WTC11 (cell line): ENCODE data around the gene REPS2. TPM values are rescaled to one million over a fixed set of nuclear protein-coding genes. Genes with fewer than 3 reads are reported as not detected.

ENCODE experiments used
- ATAC-seq: fragments of 200-7000 bp; cut with Tn5 transposase; 2 replicates; pipeline ENCODE4 v1.10.0; 2021; ENCODE audit warnings: mild to moderate bottlenecking, moderate library complexity
- CTCF ChIA-PET: fragments of 300-600 bp; sonication (Branson Sonifier 250); formaldehyde crosslinking; loops from one replicate; lab custom pipeline; 2021; ENCODE audit warnings: antibody characterized with exemption; lab: Charles Lee
- POLR2A ChIA-PET: fragments of 350-600 bp; sonication (Branson Sonifier 250); formaldehyde crosslinking; loops from one replicate; lab custom pipeline; 2021; ENCODE audit warnings: antibody characterized with exemption; lab: Charles Lee
- DNase-seq: peaks from one replicate; pipeline ENCODE4 v3.0.0; 2021; ENCODE audit warnings: low spot score
- H3K27ac Mint-ChIP-seq: 2 replicates; pipeline ENCODE4 v1.8.0; 2021; ENCODE audit warnings: mixed read lengths
- H3K27me3 Mint-ChIP-seq: 2 replicates; pipeline ENCODE4 v1.8.0; 2021; ENCODE audit warnings: low read depth, mild to moderate bottlenecking, moderate library complexity, mixed read lengths
- H3K36me3 Mint-ChIP-seq: 2 replicates; pipeline ENCODE4 v1.8.0; 2021; ENCODE audit warnings: mixed read lengths
- H3K4me1 Mint-ChIP-seq: 2 replicates; pipeline ENCODE4 v1.8.0; 2022; ENCODE audit warnings: mixed read lengths
- H3K4me3 Mint-ChIP-seq: 2 replicates; pipeline ENCODE4 v1.8.0; 2021; ENCODE audit warnings: mild to moderate bottlenecking, moderate library complexity, mixed read lengths
- H3K9me3 Mint-ChIP-seq: 2 replicates; pipeline ENCODE4 v1.8.0; 2021; ENCODE audit warnings: mixed read lengths
- CREM ChIP-seq: sonication (generic); formaldehyde crosslinking; IDR thresholded peaks from 2 replicates; pipeline ENCODE4 v1.8.1; 2022; ENCODE audit warnings: mild to moderate bottlenecking, missing genetic modification reagents, moderate library complexity
- HMGA2 ChIP-seq: fragments of 250-450 bp; sonication (Bioruptor Pico); IDR thresholded peaks from 2 replicates; pipeline ENCODE4 v1.4.0; 2021; ENCODE audit warnings: mild to moderate bottlenecking, moderate library complexity
- NR2C2 ChIP-seq: sonication (generic); formaldehyde crosslinking; IDR thresholded peaks from 2 replicates; pipeline ENCODE4 v1.8.0; 2022; ENCODE audit warnings: mild to moderate bottlenecking, missing genetic modification reagents
- TCF7 ChIP-seq: sonication (generic); formaldehyde crosslinking; IDR thresholded peaks from 2 replicates; pipeline ENCODE4 v1.8.0; 2022; ENCODE audit warnings: mild to moderate bottlenecking, low read depth, missing genetic modification reagents, moderate library complexity
- ZNF416 ChIP-seq: fragments of 250-450 bp; sonication (Bioruptor Pico); IDR thresholded peaks from 2 replicates; pipeline ENCODE4 v1.9.0; 2021; ENCODE audit warnings: mild to moderate bottlenecking, inconsistent platforms
- total RNA-seq: library from RNA; stranded (reverse); gene quantifications from 3 replicates; pipeline ENCODE4 v1.2.3, GENCODE V29; 2021
- TF ChIP-seq, protein P1 (sequence below): sonication (generic); formaldehyde crosslinking; IDR thresholded peaks from 2 replicates; pipeline ENCODE4 v1.8.1; 2023; ENCODE audit warnings: mild to moderate bottlenecking, missing genetic modification reagents, borderline replicate concordance
- TF ChIP-seq, protein P2 (sequence below): sonication (generic); formaldehyde crosslinking; IDR thresholded peaks from 2 replicates; pipeline ENCODE4 v1.8.0; 2022; ENCODE audit warnings: mild to moderate bottlenecking, missing genetic modification reagents
- TF ChIP-seq, protein P3 (sequence below): sonication (generic); formaldehyde crosslinking; IDR thresholded peaks from 2 replicates; pipeline ENCODE4 v1.8.1; 2022; ENCODE audit warnings: low read depth, missing genetic modification reagents, borderline replicate concordance
- TF ChIP-seq, protein P4 (sequence below): sonication (generic); formaldehyde crosslinking; IDR thresholded peaks from 2 replicates; pipeline ENCODE4 v1.8.1; 2023; ENCODE audit warnings: mild to moderate bottlenecking, moderate library complexity, missing genetic modification reagents
- TF ChIP-seq, protein P5 (sequence below): fragments of 250-450 bp; sonication (Bioruptor Pico); IDR thresholded peaks from 2 replicates; pipeline ENCODE4 v1.9.0; 2021; ENCODE audit warnings: mild to moderate bottlenecking
- TF ChIP-seq, protein P6 (sequence below): fragments of 250-450 bp; sonication (Bioruptor Pico); IDR thresholded peaks from 2 replicates; pipeline ENCODE4 v1.8.0; 2021; ENCODE audit warnings: mild to moderate bottlenecking
- TF ChIP-seq, protein P7 (sequence below): sonication (generic); formaldehyde crosslinking; IDR thresholded peaks from 2 replicates; pipeline ENCODE4 v1.8.0; 2022; ENCODE audit warnings: mild to moderate bottlenecking, missing genetic modification reagents
- TF ChIP-seq, protein P8 (sequence below): sonication (generic); formaldehyde crosslinking; IDR thresholded peaks from 2 replicates; pipeline ENCODE4 v1.8.1; 2023; ENCODE audit warnings: mild to moderate bottlenecking, missing genetic modification reagents, moderate library complexity

Gene REPS2
- total RNA-seq, 1 experiment from 2014 or later, result 2.2 TPM

DNA sequence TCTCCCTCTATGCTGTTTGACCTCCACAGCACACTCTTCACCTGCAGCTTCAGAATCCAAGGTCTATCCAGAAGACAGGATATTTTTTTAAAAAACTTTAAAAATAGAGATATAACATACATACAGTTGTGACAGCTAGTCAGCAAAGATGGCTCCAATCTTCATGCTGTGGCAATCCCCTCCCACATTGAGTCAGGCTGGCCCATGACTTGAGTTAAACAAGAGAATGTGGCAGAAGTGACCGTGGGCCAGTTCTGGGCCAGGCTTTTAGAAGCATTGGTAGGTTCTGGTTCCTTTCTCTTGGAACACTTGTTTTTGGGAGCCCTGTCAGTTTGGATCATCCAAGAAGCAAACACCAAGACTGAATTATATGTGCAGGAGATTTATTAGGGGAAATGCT lies 36.1 kb upstream of the REPS2 start:
- H3K27me3 Mint-ChIP-seq, result peaks cover 2% of the 10 kb centered on the region; the same call in 1 of the 2 replicates
- peaks cover 4% of the 10 kb centered on the region for H3K4me1 Mint-ChIP-seq
- H3K4me3 Mint-ChIP-seq, result no peak overlapping the region
- DNase-seq, result no peak
- POLR2A ChIA-PET, result no interaction called here
- TF ChIP-seq, protein P1, sequence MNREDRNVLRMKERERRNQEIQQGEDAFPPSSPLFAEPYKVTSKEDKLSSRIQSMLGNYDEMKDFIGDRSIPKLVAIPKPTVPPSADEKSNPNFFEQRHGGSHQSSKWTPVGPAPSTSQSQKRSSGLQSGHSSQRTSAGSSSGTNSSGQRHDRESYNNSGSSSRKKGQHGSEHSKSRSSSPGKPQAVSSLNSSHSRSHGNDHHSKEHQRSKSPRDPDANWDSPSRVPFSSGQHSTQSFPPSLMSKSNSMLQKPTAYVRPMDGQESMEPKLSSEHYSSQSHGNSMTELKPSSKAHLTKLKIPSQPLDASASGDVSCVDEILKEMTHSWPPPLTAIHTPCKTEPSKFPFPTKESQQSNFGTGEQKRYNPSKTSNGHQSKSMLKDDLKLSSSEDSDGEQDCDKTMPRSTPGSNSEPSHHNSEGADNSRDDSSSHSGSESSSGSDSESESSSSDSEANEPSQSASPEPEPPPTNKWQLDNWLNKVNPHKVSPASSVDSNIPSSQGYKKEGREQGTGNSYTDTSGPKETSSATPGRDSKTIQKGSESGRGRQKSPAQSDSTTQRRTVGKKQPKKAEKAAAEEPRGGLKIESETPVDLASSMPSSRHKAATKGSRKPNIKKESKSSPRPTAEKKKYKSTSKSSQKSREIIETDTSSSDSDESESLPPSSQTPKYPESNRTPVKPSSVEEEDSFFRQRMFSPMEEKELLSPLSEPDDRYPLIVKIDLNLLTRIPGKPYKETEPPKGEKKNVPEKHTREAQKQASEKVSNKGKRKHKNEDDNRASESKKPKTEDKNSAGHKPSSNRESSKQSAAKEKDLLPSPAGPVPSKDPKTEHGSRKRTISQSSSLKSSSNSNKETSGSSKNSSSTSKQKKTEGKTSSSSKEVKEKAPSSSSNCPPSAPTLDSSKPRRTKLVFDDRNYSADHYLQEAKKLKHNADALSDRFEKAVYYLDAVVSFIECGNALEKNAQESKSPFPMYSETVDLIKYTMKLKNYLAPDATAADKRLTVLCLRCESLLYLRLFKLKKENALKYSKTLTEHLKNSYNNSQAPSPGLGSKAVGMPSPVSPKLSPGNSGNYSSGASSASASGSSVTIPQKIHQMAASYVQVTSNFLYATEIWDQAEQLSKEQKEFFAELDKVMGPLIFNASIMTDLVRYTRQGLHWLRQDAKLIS, result no peak
- TF ChIP-seq, protein P2, sequence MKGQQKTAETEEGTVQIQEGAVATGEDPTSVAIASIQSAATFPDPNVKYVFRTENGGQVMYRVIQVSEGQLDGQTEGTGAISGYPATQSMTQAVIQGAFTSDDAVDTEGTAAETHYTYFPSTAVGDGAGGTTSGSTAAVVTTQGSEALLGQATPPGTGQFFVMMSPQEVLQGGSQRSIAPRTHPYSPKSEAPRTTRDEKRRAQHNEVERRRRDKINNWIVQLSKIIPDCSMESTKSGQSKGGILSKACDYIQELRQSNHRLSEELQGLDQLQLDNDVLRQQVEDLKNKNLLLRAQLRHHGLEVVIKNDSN (CRISPR knock-in tag), result no peak
- TF ChIP-seq, protein P3, sequence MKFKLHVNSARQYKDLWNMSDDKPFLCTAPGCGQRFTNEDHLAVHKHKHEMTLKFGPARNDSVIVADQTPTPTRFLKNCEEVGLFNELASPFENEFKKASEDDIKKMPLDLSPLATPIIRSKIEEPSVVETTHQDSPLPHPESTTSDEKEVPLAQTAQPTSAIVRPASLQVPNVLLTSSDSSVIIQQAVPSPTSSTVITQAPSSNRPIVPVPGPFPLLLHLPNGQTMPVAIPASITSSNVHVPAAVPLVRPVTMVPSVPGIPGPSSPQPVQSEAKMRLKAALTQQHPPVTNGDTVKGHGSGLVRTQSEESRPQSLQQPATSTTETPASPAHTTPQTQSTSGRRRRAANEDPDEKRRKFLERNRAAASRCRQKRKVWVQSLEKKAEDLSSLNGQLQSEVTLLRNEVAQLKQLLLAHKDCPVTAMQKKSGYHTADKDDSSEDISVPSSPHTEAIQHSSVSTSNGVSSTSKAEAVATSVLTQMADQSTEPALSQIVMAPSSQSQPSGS (CRISPR knock-in tag), result no peak
- TF ChIP-seq, protein P4, sequence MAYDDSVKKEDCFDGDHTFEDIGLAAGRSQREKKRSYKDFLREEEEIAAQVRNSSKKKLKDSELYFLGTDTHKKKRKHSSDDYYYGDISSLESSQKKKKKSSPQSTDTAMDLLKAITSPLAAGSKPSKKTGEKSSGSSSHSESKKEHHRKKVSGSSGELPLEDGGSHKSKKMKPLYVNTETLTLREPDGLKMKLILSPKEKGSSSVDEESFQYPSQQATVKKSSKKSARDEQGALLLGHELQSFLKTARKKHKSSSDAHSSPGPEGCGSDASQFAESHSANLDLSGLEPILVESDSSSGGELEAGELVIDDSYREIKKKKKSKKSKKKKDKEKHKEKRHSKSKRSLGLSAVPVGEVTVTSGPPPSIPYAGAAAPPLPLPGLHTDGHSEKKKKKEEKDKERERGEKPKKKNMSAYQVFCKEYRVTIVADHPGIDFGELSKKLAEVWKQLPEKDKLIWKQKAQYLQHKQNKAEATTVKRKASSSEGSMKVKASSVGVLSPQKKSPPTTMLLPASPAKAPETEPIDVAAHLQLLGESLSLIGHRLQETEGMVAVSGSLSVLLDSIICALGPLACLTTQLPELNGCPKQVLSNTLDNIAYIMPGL (CRISPR knock-in tag), result no peak
- TF ChIP-seq, protein P5, sequence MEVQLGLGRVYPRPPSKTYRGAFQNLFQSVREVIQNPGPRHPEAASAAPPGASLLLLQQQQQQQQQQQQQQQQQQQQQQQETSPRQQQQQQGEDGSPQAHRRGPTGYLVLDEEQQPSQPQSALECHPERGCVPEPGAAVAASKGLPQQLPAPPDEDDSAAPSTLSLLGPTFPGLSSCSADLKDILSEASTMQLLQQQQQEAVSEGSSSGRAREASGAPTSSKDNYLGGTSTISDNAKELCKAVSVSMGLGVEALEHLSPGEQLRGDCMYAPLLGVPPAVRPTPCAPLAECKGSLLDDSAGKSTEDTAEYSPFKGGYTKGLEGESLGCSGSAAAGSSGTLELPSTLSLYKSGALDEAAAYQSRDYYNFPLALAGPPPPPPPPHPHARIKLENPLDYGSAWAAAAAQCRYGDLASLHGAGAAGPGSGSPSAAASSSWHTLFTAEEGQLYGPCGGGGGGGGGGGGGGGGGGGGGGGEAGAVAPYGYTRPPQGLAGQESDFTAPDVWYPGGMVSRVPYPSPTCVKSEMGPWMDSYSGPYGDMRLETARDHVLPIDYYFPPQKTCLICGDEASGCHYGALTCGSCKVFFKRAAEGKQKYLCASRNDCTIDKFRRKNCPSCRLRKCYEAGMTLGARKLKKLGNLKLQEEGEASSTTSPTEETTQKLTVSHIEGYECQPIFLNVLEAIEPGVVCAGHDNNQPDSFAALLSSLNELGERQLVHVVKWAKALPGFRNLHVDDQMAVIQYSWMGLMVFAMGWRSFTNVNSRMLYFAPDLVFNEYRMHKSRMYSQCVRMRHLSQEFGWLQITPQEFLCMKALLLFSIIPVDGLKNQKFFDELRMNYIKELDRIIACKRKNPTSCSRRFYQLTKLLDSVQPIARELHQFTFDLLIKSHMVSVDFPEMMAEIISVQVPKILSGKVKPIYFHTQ (CRISPR knock-in tag), result no peak
- TF ChIP-seq, protein P6, sequence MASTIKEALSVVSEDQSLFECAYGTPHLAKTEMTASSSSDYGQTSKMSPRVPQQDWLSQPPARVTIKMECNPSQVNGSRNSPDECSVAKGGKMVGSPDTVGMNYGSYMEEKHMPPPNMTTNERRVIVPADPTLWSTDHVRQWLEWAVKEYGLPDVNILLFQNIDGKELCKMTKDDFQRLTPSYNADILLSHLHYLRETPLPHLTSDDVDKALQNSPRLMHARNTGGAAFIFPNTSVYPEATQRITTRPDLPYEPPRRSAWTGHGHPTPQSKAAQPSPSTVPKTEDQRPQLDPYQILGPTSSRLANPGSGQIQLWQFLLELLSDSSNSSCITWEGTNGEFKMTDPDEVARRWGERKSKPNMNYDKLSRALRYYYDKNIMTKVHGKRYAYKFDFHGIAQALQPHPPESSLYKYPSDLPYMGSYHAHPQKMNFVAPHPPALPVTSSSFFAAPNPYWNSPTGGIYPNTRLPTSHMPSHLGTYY, result no peak
- no peak for TF ChIP-seq NR2C2 (CRISPR knock-in tag)
- TF ChIP-seq ZNF416 (CRISPR knock-in tag), result no peak
- TF ChIP-seq, protein P7, sequence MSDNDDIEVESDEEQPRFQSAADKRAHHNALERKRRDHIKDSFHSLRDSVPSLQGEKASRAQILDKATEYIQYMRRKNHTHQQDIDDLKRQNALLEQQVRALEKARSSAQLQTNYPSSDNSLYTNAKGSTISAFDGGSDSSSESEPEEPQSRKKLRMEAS, result no peak
- H3K9me3 Mint-ChIP-seq, result no peaks in the 10 kb centered on the region
- H3K27ac Mint-ChIP-seq, result no peak overlapping the region
- H3K36me3 Mint-ChIP-seq, result no peaks in the 10 kb centered on the region
- ATAC-seq, result no peak
- CTCF ChIA-PET, result no interaction called here

DNA sequence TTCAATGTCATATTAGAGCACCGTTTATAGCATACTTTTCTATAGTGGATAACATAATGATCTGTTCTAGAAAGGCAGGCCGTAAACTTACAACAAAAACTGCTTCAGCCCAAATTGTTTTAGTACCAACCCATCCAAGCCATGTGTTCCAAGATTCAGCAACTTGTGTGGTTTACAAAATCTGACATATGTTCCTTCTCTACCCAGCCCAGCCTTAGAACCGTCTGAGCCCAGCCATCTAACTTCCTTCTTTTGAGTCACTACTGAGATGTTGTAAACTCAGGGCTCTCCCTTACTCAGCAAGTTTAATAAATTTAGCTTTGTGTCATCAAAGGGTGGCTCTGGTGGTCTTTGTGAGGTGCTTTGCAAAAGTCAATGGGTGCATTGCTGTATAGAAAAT lies 32.4 kb upstream of the REPS2 start:
- peaks cover 10% of the 10 kb centered on the region for H3K4me1 Mint-ChIP-seq
- no peaks in the 10 kb centered on the region for H3K27me3 Mint-ChIP-seq
- no peaks in the 10 kb centered on the region for H3K9me3 Mint-ChIP-seq
- DNase-seq (no peak), ATAC-seq (no peak)
- H3K36me3 Mint-ChIP-seq, result no peaks in the 10 kb centered on the region
- H3K4me3 Mint-ChIP-seq, result no peak overlapping the region
- ChIA-PET CTCF (no interaction called here), POLR2A (no interaction called here)
- H3K27ac Mint-ChIP-seq, result no peak overlapping the region
- TF ChIP-seq, protein P8, sequence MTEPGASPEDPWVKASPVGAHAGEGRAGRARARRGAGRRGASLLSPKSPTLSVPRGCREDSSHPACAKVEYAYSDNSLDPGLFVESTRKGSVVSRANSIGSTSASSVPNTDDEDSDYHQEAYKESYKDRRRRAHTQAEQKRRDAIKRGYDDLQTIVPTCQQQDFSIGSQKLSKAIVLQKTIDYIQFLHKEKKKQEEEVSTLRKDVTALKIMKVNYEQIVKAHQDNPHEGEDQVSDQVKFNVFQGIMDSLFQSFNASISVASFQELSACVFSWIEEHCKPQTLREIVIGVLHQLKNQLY (CRISPR knock-in tag), result no peak
- no peak for TF ChIP-seq HMGA2 (CRISPR knock-in tag)
- TF ChIP-seq, protein P4 (CRISPR knock-in tag), result no peak
- TF ChIP-seq TCF7 (CRISPR knock-in tag), result no peak
- TF ChIP-seq, protein P5 (CRISPR knock-in tag), result no peak
- no peak for TF ChIP-seq ZNF416 (CRISPR knock-in tag)
- TF ChIP-seq, protein P7, result no peak
- TF ChIP-seq CREM, result no peak
